Common myeloid progenitor, CD34-positive (primary cell): ENCODE data around the gene FAM107B.
A peak's percentile ranks its signal among the peaks of the same experiment; 100 is the strongest.

Source experiments
- CTCF ChIA-PET: fragments of 350-600 bp; sonication (Branson Sonifier 250); formaldehyde crosslinking; loops from one replicate; lab custom pipeline; 2021; ENCODE audit warnings: antibody characterized with exemption; lab: Charles Lee
- POLR2A ChIA-PET: fragments of 350-600 bp; sonication (Branson Sonifier 250); formaldehyde crosslinking; loops from one replicate; lab custom pipeline; 2021; ENCODE audit warnings: antibody characterized with exemption; lab: Charles Lee
- DNase-seq, 3 donors: peaks; one replicate each; pipeline versions ENCODE4 v3.0.0 to v3.0.0-alpha.2; 2013
- H3K27ac ChIP-seq, 2 experiments: 1 replicate in 1 of 2; 2 replicates in 1 of 2; pipeline ENCODE4 v1.7.0; 2013; ENCODE audit warnings: inconsistent platforms in 2 of 2, low read length in 2 of 2, mild to moderate bottlenecking in 2 of 2, low read depth in 1 of 2, moderate library complexity in 1 of 2; ENCODE audit not compliant: severe bottlenecking in 2 of 2, insufficient read depth in 1 of 2, poor library complexity in 1 of 2
- H3K27me3 ChIP-seq, 5 experiments: replicated peaks in 2 of 5; 1 replicate in 3 of 5; 2 replicates in 2 of 5; pipeline versions ENCODE4 v1.6.1 to v1.7.0; 2013; ENCODE audit warnings: low read length in 4 of 5, mild to moderate bottlenecking in 2 of 5, moderate library complexity in 2 of 5, inconsistent platforms in 1 of 5; ENCODE audit not compliant: insufficient read depth in 5 of 5, control insufficient read depth in 4 of 5
- H3K36me3 ChIP-seq, 4 experiments: 1 replicate in 2 of 4; 2 replicates in 2 of 4; pipeline versions ENCODE4 v1.6.1 to v1.7.0; 2013; ENCODE audit warnings: low read length in 3 of 4, control low read depth in 1 of 4, mild to moderate bottlenecking in 1 of 4; ENCODE audit not compliant: control insufficient read depth in 4 of 4, insufficient read depth in 4 of 4
- H3K4me1 ChIP-seq, 4 experiments: 1 replicate in 3 of 4; 2 replicates in 1 of 4; pipeline versions ENCODE4 v1.6.1 to v1.7.1; 2013; ENCODE audit warnings: low read length in 3 of 4, mild to moderate bottlenecking in 3 of 4, control low read depth in 1 of 4, inconsistent platforms in 1 of 4, moderate library complexity in 1 of 4; ENCODE audit not compliant: control insufficient read depth in 4 of 4, insufficient read depth in 4 of 4; ENCODE audit errors: control extremely low read depth in 1 of 4
- H3K4me3 ChIP-seq, 7 experiments: 1 replicate in 4 of 7; 2 replicates in 3 of 7; pipeline versions ENCODE4 v1.5.1 to v1.7.0; 2013; ENCODE audit warnings: mild to moderate bottlenecking in 7 of 7, low read length in 6 of 7, moderate library complexity in 6 of 7, inconsistent platforms in 2 of 7, low read depth in 2 of 7, control low read depth in 1 of 7; ENCODE audit not compliant: insufficient read depth in 4 of 7, control insufficient read depth in 1 of 7; ENCODE audit errors: extremely low read depth in 1 of 7
- H3K9me3 ChIP-seq, 5 experiments: 1 replicate in 4 of 5; 2 replicates in 1 of 5; pipeline versions ENCODE4 v1.6.1 to v1.7.1; 2013; ENCODE audit warnings: low read length in 4 of 5, mild to moderate bottlenecking in 2 of 5, inconsistent platforms in 1 of 5, low read depth in 1 of 5, moderate library complexity in 1 of 5; ENCODE audit not compliant: control insufficient read depth in 4 of 5, insufficient read depth in 2 of 5; ENCODE audit errors: control extremely low read depth in 1 of 5
- WGBS: methylation state at CpG from one replicate; pipeline ENCODE4 v1.1.5; 2013; ENCODE audit not compliant: insufficient coverage; 5-methylcytosine and 5-hydroxymethylcytosine counted together

FAM107B gene

DNA sequence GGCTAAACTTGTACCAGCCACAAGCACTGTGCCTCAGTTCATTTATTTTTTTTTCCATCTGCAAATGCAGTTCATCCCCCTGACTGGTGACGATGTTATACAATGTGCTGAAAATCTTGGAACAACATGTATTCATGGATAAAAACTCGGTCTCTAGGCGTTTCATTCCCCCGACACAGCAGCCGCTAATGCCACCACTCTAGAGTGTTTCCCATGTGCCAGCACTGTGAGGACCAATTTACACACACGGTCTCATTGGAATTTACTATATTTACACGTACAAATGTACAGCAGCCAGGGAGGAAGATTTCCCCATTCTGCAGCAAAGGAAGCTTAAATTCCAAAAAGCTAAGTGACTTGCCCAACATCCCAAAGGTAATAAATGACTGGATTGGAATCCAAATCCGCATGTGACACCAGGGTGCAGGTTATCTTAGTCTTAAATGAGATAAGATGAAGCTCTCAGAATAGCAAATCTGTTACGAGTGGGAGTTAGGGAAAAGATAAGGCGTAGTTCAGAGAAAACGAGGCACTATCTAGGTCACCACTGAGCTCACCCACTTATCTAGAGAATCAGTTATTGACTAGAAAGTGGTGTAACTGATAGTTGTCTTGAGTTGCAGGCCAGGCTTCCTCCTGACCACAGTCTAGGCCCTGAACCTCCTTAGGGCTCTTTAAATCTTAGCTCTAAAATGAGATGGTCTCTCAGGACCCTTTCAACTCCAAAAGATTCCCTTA, 36.7 kb downstream of the FAM107B start:
- no peak overlapping the region for H3K4me3 ChIP-seq
- peaks cover 9 to 35% (median 14%) of the 10 kb centered on the region in 4 experiments for H3K4me1 ChIP-seq
- CTCF ChIA-PET: interaction anchor here (0.7 kb wide), 1 partner anchor 138 kb away, joined by 3 read pairs; no protein-coding TSS in a partner anchor
- POLR2A ChIA-PET: no interaction called here
- no peak overlapping the region for H3K27ac ChIP-seq
- 97% methylated on average over 8 of the region's 11 CpGs for WGBS
- DNase-seq: no peak
- no peaks in the 10 kb centered on the region for H3K36me3 ChIP-seq
- peaks cover 0 to 7% (median 0%) of the 10 kb centered on the region in 5 experiments for H3K9me3 ChIP-seq
- no peaks in the 10 kb centered on the region for H3K27me3 ChIP-seq

DNA sequence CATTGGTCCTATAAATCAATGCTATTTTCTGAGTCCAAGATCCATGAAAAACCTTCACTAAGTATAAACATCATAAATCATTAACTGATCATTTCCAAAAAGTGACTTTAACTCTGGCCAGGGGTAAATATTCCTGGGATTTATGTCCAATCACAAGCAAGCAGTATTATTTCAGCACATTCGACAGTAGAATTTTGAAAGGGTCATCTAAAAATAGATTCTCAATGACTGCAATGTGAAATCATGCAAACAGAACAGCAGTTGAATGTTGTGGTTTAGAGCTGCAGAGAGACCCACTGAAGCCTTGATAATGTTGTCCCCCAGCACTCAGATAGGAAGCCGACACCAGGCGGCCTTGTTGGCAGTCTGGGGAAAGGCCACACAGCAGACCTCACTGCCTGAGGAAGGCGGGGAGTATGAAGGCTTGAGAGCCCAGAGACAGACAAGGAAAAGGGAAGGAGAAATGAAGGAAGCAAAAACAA, 38.1 kb downstream of the FAM107B start:
- 24% methylated on average over 4 of the region's 4 CpGs for WGBS
- ChIA-PET POLR2A (no interaction called here), CTCF (no interaction called here)
- H3K9me3 ChIP-seq: peaks cover 0 to 7% (median 0%) of the 10 kb centered on the region in 5 experiments
- no peak overlapping the region for H3K27ac ChIP-seq
- H3K36me3 ChIP-seq: no peaks in the 10 kb centered on the region
- no peaks in the 10 kb centered on the region for H3K27me3 ChIP-seq
- H3K4me1 ChIP-seq: peaks cover 9 to 35% (median 14%) of the 10 kb centered on the region in 4 experiments
- no peak overlapping the region for H3K4me3 ChIP-seq
- peak; percentile 23 to 78 (median 61) for DNase-seq

DNA sequence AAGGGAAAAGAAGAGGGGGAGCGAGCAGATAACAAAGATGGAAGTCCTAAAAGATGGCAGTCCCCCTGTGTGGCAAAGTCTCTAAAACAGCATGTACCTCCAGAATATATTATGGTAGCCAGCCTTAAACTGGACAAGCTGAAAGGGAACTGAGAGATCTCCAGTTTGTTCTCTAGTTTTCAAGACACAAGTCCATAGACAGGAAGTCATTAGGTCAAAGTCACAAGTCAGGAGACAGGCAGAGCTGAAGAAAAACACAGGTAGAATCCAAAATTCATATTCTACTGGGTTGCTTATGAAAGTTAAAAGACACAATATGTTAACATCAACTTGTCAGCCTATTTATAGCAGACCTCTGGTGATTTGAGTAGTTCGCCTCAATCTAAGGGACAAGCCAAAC, 38.7 kb downstream of the FAM107B start:
- Histone ChIP-seq H3K27ac (no peak overlapping the region), H3K9me3 (peaks cover 0 to 7% (median 0%) of the 10 kb centered on the region in 5 experiments), H3K4me1 (peaks cover 7 to 31% (median 13%) of the 10 kb centered on the region in 4 experiments), H3K36me3 (no peaks in the 10 kb centered on the region), H3K4me3 (no peak overlapping the region), H3K27me3 (no peaks in the 10 kb centered on the region)
- no CpG with 5 or more reads among the region's 2 CpGs for WGBS
- ChIA-PET POLR2A (no interaction called here), CTCF (no interaction called here)
- no peak for DNase-seq

DNA sequence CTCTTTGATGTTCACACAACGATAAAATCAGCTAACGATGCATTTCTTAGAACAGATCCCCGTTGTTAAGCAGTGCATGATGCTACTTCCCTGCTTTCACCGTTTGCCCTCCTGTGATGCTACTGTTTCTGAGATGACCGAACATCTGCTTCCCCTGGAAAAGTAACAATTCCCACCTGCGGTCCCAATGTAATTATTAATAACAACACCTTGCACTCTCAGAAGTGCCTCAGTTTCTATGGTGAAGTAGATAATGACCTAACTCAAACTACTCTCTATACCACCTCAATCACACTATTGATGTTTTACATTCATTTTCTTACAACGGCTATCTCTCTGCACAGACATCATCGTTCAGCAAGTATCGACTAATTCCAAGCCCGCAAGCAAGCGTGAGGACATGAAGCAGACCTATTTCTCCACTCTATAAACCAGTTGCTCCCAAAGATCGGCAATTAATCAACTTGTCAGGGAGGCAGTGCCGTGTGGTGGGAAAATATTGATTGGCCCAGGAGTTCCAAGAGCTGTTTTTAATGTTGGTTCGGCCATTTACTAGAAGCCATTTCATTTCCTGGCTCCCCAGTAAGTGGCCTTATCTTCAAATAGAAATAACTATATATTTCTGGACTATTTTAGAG, 42.7 kb downstream of the FAM107B start:
- no peaks in the 10 kb centered on the region for H3K27me3 ChIP-seq
- peaks cover 0 to 4% (median 2%) of the 10 kb centered on the region in 5 experiments for H3K9me3 ChIP-seq
- 94% methylated on average over 6 of the region's 14 CpGs for WGBS
- DNase-seq: no peak
- no peak overlapping the region for H3K4me3 ChIP-seq
- no peaks in the 10 kb centered on the region for H3K36me3 ChIP-seq
- ChIA-PET POLR2A (no interaction called here), CTCF (no interaction called here)
- H3K4me1 ChIP-seq: peaks cover 0 to 21% (median 8%) of the 10 kb centered on the region in 4 experiments
- H3K27ac ChIP-seq: no peak overlapping the region

DNA sequence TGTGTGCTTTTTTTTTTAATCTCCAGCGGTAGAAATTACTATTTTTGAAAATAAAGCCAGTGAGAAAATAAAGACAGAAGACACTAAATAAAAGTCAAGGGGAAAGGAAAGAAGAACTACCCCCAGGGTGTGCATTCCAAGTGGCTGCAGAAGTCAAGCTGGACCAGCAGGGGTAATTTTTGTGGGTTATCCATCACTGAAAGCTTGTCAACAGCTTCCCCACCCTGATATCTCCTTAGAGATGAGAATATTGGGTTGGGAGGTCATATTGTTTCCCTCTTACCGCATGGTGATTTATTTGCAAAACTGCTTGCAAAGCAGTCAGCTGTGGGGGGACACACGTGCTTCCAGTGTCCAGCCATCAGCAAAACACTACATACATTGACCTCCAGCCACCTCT, 46.4 kb downstream of the FAM107B start:
- Histone ChIP-seq H3K4me1 (peaks cover 0 to 6% (median 0%) of the 10 kb centered on the region in 4 experiments), H3K9me3 (peaks cover 0 to 4% (median 3%) of the 10 kb centered on the region in 5 experiments), H3K36me3 (no peaks in the 10 kb centered on the region), H3K27me3 (no peaks in the 10 kb centered on the region), H3K4me3 (no peak overlapping the region), H3K27ac (no peak overlapping the region)
- ChIA-PET CTCF (interaction anchor here (2.1 kb wide), 1 partner anchor 12 kb away, joined by 7 read pairs; no protein-coding TSS in a partner anchor), POLR2A (interaction anchor here (0.6 kb wide), 1 partner anchor 149 kb away, joined by 3 read pairs; no protein-coding TSS in a partner anchor)
- no CpG with 5 or more reads among the region's 3 CpGs for WGBS
- no peak for DNase-seq

DNA sequence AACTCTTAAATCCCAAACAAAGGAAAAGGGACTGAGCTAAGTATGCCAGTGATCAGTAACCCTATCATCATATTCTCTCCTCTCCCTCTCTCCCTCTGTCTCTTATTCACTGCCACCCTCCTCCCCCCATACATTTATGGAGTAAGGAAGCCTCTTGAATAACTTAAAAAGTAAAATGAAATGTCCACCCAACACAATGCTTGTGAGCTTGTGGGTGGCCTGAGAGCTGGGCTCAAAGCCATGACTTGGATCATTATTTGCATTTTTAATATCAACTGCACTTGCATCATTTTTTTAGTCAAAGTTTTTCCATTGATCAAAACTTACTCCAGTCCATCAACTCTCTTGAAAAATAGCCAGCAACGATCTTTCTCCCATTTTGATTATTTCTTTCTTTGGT, 46.8 kb downstream of the FAM107B start:
- no peaks in the 10 kb centered on the region for H3K36me3 ChIP-seq
- WGBS: no CpG with 5 or more reads among the region's 1 CpG
- peaks cover 0 to 8% (median 2%) of the 10 kb centered on the region in 4 experiments for H3K4me1 ChIP-seq
- ChIA-PET POLR2A (no interaction called here), CTCF (interaction anchor here (1.1 to 2.1 kb wide), 2 partner anchors 12 to 20 kb away, joined by 3 to 7 read pairs; no protein-coding TSS in a partner anchor)
- H3K9me3 ChIP-seq: peaks cover 0 to 4% (median 3%) of the 10 kb centered on the region in 5 experiments
- H3K4me3 ChIP-seq: no peak overlapping the region
- H3K27me3 ChIP-seq: no peaks in the 10 kb centered on the region
- H3K27ac ChIP-seq: no peak overlapping the region
- DNase-seq: no peak
